ENCODE measurements around the gene FHIT. TPM values are rescaled to one million over a fixed set of nuclear protein-coding genes. Genes with fewer than 3 reads are reported as not detected.

The FHIT gene
- total and polyA plus RNA-seq, 10 of the 15 experiments (the other 5 are each of a cell fraction or from before 2014, with no cell fraction given): 4.2 to 14.9 (median 9.4) TPM

DNA sequence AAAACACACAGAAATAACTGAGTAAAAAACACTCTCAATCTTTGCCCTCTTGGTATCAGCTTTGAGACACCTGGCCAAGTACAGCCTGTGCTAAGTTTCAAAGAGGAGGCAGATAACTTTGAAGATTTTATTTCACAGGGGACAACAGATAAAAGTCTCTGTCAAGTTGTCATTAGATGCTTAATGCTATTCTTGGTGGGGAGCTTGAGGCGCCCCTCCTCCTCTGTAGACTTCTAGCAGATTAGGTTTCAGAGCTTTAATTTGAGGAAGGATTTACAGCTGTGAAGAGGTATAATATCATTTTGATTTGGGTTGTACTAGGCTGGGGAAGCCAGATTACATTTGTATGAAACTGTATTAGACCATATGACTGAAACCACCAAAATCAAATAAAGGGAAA lies 620.3 kb downstream of the FHIT start:
- ATAC-seq (no peak), DNase-seq (ENCODE audit: low read depth, low spot score) (no peak), FAIRE-seq (no peak)
- 94% methylated on average over 1 of the region's 1 CpG for WGBS (ENCODE audit: insufficient coverage, insufficient replicate concordance, low lambda C conversion rate, missing lambda C conversion rate)
- SMC1A ChIA-PET (ENCODE audit: uncharacterized antibody, unreplicated experiment): no interaction called here
- Histone ChIP-seq H3K9ac (ENCODE audit: control insufficient read depth, insufficient read depth, low read length) (no peak overlapping the region), H3K27ac (ENCODE audit: control insufficient read depth, insufficient read depth) (no peak overlapping the region), H4K20me1 (ENCODE audit: control insufficient read depth, insufficient read depth) (no peaks in the 10 kb centered on the region), H2AFZ (ENCODE audit: control insufficient read depth, low read depth, low read length) (no peak overlapping the region), H3K27me3 (replicated peaks in 1 of 2; ENCODE audit: control insufficient read depth in 2 of 2, insufficient read depth in 2 of 2, low read length in 1 of 2) (no peaks in the 10 kb centered on the region), H3K4me2 (ENCODE audit: control insufficient read depth, insufficient read depth) (no peak overlapping the region), H3K79me2 (ENCODE audit: control insufficient read depth, insufficient read depth, low read length) (no peaks in the 10 kb centered on the region), H3K4me1 (ENCODE audit: control insufficient read depth, insufficient read depth, low read length) (no peaks in the 10 kb centered on the region), H3K9me3 (replicated peaks; ENCODE audit: control insufficient read depth, insufficient read depth, low read length) (no peaks in the 10 kb centered on the region), H3K36me3 (ENCODE audit: control insufficient read depth in 2 of 2, insufficient read depth in 2 of 2, low read length in 1 of 2) (no peaks in the 10 kb centered on the region), H3K4me3 (no peak overlapping the region)
- no peak for TF ChIP-seq HCFC1 (IDR thresholded peaks at IDR 0.05; ENCODE audit: low read length)
- no TSS peak for BruUV-seq (replicated peaks)
- RAD21 ChIA-PET (ENCODE audit: unreplicated experiment): no interaction called here
- in situ Hi-C loops (cut with MboI) (no loop called here), intact Hi-C loops (cut with micrococcal nuclease; ENCODE audit: unreplicated experiment) (no loop called here)
- CTCF ChIA-PET: no interaction called here
- POLR2A ChIA-PET: interaction anchor here (0.7 kb wide), 1 partner anchor 99 kb away, joined by 4 read pairs; no protein-coding TSS in a partner anchor

DNA sequence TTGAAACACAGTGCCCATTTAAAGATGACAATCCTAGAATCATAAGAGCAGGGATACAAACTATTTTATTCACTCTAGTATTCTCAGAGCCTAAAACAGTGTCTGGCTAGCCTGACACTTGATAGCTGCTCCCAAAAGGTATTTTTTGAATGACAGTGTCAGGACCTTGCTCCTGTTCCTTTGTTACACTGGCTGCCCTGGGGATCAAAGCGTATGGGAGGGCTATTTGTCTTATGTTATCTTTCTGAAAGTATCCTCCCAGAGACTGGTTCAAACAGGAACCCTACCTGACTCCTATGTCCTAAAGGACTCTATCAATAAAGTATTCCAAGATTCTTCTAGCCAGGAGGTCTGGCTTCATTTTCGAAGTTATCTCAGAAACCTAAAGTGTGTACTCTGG lies 621.4 kb downstream of the FHIT start:
- ChIA-PET SMC1A (ENCODE audit: uncharacterized antibody, unreplicated experiment) (no interaction called here), RAD21 (ENCODE audit: unreplicated experiment) (no interaction called here), POLR2A (no interaction called here), CTCF (no interaction called here)
- DNase-seq (ENCODE audit: low read depth, low spot score): no peak
- Histone ChIP-seq H3K9ac (ENCODE audit: control insufficient read depth, insufficient read depth, low read length) (no peak overlapping the region), H3K4me2 (ENCODE audit: control insufficient read depth, insufficient read depth) (no peak overlapping the region), H4K20me1 (ENCODE audit: control insufficient read depth, insufficient read depth) (no peaks in the 10 kb centered on the region), H2AFZ (ENCODE audit: control insufficient read depth, low read depth, low read length) (no peak overlapping the region), H3K79me2 (ENCODE audit: control insufficient read depth, insufficient read depth, low read length) (no peaks in the 10 kb centered on the region), H3K4me1 (ENCODE audit: control insufficient read depth, insufficient read depth, low read length) (no peaks in the 10 kb centered on the region), H3K4me3 (no peak overlapping the region), H3K9me3 (replicated peaks; ENCODE audit: control insufficient read depth, insufficient read depth, low read length) (no peaks in the 10 kb centered on the region), H3K27ac (ENCODE audit: control insufficient read depth, insufficient read depth) (no peak overlapping the region), H3K27me3 (replicated peaks in 1 of 2; ENCODE audit: control insufficient read depth in 2 of 2, insufficient read depth in 2 of 2, low read length in 1 of 2) (no peaks in the 10 kb centered on the region), H3K36me3 (ENCODE audit: control insufficient read depth in 2 of 2, insufficient read depth in 2 of 2, low read length in 1 of 2) (no peaks in the 10 kb centered on the region)
- WGBS (ENCODE audit: insufficient coverage, insufficient replicate concordance, low lambda C conversion rate, missing lambda C conversion rate): 62% methylated on average over 2 of the region's 2 CpGs
- BruUV-seq (replicated peaks): no TSS peak
- intact Hi-C loops (cut with micrococcal nuclease; ENCODE audit: unreplicated experiment) (no loop called here), in situ Hi-C loops (cut with MboI) (no loop called here)
- no peak for FAIRE-seq
- ATAC-seq: no peak
- TF ChIP-seq, protein P1, sequence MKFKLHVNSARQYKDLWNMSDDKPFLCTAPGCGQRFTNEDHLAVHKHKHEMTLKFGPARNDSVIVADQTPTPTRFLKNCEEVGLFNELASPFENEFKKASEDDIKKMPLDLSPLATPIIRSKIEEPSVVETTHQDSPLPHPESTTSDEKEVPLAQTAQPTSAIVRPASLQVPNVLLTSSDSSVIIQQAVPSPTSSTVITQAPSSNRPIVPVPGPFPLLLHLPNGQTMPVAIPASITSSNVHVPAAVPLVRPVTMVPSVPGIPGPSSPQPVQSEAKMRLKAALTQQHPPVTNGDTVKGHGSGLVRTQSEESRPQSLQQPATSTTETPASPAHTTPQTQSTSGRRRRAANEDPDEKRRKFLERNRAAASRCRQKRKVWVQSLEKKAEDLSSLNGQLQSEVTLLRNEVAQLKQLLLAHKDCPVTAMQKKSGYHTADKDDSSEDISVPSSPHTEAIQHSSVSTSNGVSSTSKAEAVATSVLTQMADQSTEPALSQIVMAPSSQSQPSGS (IDR thresholded peaks at IDR 0.05; ENCODE audit: low read length): no peak
- TF ChIP-seq, protein P2, sequence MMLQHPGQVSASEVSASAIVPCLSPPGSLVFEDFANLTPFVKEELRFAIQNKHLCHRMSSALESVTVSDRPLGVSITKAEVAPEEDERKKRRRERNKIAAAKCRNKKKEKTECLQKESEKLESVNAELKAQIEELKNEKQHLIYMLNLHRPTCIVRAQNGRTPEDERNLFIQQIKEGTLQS (IDR thresholded peaks at IDR 0.05; ENCODE audit: borderline replicate concordance, extremely low read depth, low read depth, low read length): no peak
- no peak for TF ChIP-seq KDM1A (IDR thresholded peaks at IDR 0.05; ENCODE audit: borderline replicate concordance)
- TF ChIP-seq JUND (IDR thresholded peaks at IDR 0.05; ENCODE audit: low read depth, low read length): no peak
- no peak for TF ChIP-seq STAT3 (IDR thresholded peaks at IDR 0.05; ENCODE audit: low read depth, low read length)
- TF ChIP-seq WRNIP1 (IDR thresholded peaks at IDR 0.05; ENCODE audit: borderline replicate concordance, low read depth, low read length): no peak
- TF ChIP-seq EGR1 (IDR thresholded peaks at IDR 0.05; ENCODE audit: borderline replicate concordance in 1 of 2, low read depth in 2 of 2, low read length in 2 of 2): no peak
- TF ChIP-seq SRF (IDR thresholded peaks at IDR 0.05; ENCODE audit: low read depth in 2 of 2, low read length in 2 of 2): no peak
- TF ChIP-seq SIX5 (IDR thresholded peaks at IDR 0.05; ENCODE audit: low read depth, low read length, severe bottlenecking): no peak
- TF ChIP-seq, protein P3, sequence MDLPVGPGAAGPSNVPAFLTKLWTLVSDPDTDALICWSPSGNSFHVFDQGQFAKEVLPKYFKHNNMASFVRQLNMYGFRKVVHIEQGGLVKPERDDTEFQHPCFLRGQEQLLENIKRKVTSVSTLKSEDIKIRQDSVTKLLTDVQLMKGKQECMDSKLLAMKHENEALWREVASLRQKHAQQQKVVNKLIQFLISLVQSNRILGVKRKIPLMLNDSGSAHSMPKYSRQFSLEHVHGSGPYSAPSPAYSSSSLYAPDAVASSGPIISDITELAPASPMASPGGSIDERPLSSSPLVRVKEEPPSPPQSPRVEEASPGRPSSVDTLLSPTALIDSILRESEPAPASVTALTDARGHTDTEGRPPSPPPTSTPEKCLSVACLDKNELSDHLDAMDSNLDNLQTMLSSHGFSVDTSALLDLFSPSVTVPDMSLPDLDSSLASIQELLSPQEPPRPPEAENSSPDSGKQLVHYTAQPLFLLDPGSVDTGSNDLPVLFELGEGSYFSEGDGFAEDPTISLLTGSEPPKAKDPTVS (IDR thresholded peaks at IDR 0.05; ENCODE audit: low read depth, low read length): no peak
- no peak for TF ChIP-seq ZNF217 (IDR thresholded peaks at IDR 0.05)
- TF ChIP-seq BRCA1 (IDR thresholded peaks at IDR 0.05; ENCODE audit: low read depth, low read length): no peak
- no peak for TF ChIP-seq SMAD5 (IDR thresholded peaks at IDR 0.05; ENCODE audit: low read depth)
- TF ChIP-seq NR2C1 (IDR thresholded peaks at IDR 0.05): no peak
- TF ChIP-seq SMARCA5 (IDR thresholded peaks at IDR 0.05): no peak
